HCT116 (cell line): ENCODE results near the gene TWF2.

Source experiments
- EZH2 ChIP-seq: fragments of 200-600 bp; sonication (generic); IDR thresholded peaks from 2 replicates; pipeline ENCODE4 v1.6.1; 2017; ENCODE audit warnings: antibody characterized with exemption, mixed run types
- JUND ChIP-seq: IDR thresholded peaks from 2 replicates; pipeline ENCODE4 v1.6.1; 2012
- POLR2A ChIP-seq: IDR thresholded peaks from 2 replicates; pipeline ENCODE4 v1.7.0; 2011; ENCODE audit warnings: borderline replicate concordance; ENCODE audit not compliant: insufficient read depth, insufficient read length; ENCODE audit errors: extremely low read depth
- POLR2AphosphoS5 ChIP-seq: IDR thresholded peaks from 2 replicates; pipeline ENCODE4 v1.6.1; 2011; ENCODE audit warnings: mild to moderate bottlenecking, low read depth, low read length, moderate library complexity
- SIN3A ChIP-seq: IDR thresholded peaks from 2 replicates; pipeline ENCODE4 v1.6.1; 2012; ENCODE audit warnings: low read depth
- YY1 ChIP-seq: IDR thresholded peaks from 2 replicates; pipeline ENCODE4 v1.6.1; 2011; ENCODE audit warnings: low read length, low read depth, moderate library complexity, mild to moderate bottlenecking; ENCODE audit not compliant: insufficient replicate concordance; ENCODE audit errors: extremely low read depth
- TF ChIP-seq, protein P1 (sequence below), 3 experiments: fragments of 200-600 bp in 1 of 3; sonication (generic) in 1 of 3; IDR thresholded peaks in 2 of 3; conservative IDR thresholded peaks in 1 of 3; 2 replicates each; pipeline ENCODE4 v1.5.1; 2012 to 2017; ENCODE audit warnings: low read depth in 2 of 3, low read length in 2 of 3, antibody characterized with exemption in 1 of 3, borderline replicate concordance in 1 of 3, control low read depth in 1 of 3, mild to moderate bottlenecking in 1 of 3, mixed read lengths in 1 of 3, mixed run types in 1 of 3, moderate library complexity in 1 of 3; ENCODE audit not compliant: insufficient read depth in 1 of 3
- TF ChIP-seq, protein P2 (sequence below): IDR thresholded peaks from 2 replicates; pipeline ENCODE4 v1.6.1; 2012

DNA sequence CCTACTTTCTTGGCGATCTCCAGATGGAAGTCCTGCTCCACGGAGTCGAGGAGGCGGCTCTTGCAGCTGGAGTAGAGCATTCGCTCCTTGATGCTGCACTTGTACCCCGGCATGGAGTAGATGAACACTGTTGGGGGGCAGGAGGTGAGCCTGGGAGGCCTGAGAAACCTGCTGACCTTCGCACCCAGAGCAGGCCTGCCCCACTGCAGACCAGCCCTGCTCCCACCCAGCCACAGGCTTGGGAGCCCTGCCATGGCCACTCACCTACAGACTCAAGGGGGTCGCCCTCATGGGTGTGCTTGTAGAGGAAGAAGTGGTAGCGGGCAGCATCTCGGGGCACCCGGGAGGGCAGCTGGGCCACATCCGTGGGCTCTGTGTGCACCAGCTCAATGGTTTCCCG, 9.3 kb downstream of the TWF2 start:
- TF ChIP-seq, protein P1, sequence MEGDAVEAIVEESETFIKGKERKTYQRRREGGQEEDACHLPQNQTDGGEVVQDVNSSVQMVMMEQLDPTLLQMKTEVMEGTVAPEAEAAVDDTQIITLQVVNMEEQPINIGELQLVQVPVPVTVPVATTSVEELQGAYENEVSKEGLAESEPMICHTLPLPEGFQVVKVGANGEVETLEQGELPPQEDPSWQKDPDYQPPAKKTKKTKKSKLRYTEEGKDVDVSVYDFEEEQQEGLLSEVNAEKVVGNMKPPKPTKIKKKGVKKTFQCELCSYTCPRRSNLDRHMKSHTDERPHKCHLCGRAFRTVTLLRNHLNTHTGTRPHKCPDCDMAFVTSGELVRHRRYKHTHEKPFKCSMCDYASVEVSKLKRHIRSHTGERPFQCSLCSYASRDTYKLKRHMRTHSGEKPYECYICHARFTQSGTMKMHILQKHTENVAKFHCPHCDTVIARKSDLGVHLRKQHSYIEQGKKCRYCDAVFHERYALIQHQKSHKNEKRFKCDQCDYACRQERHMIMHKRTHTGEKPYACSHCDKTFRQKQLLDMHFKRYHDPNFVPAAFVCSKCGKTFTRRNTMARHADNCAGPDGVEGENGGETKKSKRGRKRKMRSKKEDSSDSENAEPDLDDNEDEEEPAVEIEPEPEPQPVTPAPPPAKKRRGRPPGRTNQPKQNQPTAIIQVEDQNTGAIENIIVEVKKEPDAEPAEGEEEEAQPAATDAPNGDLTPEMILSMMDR (IDR thresholded peaks at IDR 0.05 in 2 of 3, conservative IDR thresholded peaks at IDR 0.05 in 1 of 3; ENCODE audit: borderline replicate concordance in 1 of 3, insufficient read depth in 1 of 3, low read depth in 2 of 3, low read length in 2 of 3) = no peak
- TF ChIP-seq SIN3A (no peak), YY1 (no peak), POLR2A (no peak), EZH2 (no peak), POLR2AphosphoS5 (no peak), JUND (no peak)
- TF ChIP-seq, protein P2, sequence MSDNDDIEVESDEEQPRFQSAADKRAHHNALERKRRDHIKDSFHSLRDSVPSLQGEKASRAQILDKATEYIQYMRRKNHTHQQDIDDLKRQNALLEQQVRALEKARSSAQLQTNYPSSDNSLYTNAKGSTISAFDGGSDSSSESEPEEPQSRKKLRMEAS = no peak
